8988T (cell line): ENCODE results near the gene COL18A1.
"Not testable (repeated sequence)": the region's sequence is repeated elsewhere in the genome, so short reads cannot be mapped to it uniquely, and the experiment has no call there.

Experiments
- DNase-seq: peaks from one replicate; pipeline ENCODE4 v3.0.0; 2011

The COL18A1 gene

GRCh38 chr21:45497846-45498645 lies 93.1 kb downstream of the COL18A1 start:
- no peak for DNase-seq

DNA sequence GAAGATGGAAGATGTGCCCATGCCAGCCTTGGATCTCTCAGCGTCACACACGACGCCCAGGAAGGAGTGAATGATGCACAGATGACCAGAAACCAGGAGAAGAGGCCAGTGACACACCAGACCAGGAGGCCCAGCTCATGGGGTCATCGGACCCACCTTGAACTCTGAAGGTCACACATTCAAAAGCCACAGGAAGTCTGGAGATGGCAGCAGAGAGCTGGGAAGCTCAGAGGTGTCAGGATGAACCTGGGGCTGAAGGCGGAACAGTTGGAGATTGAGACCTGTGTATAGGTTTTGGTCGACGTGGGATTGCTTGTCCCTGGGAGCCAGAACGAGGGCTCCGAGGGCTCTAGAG lies 93.7 kb downstream of the COL18A1 start:
- DNase-seq: no peak

GRCh38 chr21:45499201-45499750 lies 94.3 kb downstream of the COL18A1 start:
- no peak for DNase-seq

DNA sequence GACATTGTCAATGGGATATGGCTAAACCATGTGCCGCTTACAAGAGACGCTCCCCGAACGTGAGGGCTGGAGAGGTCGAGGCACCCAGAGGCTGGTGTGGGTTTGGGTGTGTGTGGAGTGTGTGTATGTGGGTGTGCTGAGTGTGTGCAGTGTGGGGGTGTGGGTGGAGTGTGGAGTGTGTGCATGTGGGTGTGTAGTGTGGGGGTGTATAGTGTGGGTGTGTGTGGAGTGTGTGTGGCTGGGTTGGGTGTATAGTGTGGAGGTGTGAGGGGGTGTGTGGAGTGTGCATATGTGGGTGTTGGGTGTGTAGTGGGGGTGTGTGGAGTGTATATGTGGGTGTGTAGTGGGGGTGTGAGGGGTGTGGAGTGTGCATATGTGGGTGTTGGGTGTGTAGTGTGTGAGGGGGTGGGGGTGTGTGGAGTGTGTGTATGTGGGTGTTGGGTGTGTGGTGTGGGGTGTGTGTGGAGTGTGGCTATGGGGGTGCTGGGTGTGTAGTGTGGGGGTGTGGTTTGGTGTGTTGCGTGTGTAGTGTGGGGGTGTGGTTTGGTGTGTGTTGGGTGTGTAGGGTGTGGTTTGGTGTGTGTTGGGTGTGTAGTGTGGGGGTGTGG lies 95.1 kb downstream of the COL18A1 start:
- DNase-seq: no peak

DNA sequence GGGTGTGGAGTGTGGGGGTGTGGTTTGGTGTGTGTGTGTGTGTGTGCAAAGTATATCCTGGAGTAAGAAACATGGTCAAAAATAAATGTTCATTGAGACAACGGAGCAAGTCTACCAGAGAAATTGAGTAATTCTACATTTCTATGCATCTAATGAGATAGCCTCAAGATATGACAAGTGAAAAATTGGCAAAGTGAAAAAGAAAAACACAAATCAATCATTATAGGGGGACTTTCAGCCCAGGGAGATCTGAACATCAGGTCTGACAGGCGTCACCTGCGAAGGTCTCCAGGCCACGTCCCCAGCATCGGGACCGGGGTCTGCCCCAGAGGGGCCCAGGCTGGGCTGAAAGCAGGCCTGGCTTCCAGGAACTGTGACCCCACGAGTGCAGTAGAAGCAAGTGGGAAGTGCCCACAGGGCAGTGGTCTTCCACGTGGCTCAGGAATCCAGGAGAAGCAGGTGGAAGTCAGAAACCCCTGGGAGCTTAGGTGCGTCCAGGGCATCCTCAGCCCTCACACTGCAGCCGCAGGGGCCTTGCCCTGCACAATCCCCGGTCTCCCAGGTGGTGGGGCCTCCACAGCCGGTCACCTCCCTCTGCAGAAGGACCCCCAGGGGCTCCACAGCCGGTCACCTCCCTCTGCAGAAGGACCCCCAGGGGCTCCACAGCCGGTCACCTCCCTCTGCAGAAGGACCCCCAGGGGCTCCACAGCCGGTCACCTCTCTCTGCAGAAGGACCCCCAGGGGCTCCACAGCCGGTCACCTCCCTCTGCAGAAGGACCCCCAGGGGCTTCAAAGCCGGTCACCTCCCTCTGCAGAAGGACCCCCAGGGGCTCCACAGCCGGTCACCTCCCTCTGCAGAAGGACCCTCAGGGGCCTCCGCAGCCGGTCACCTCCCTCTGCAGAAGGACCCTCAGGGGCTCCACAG lies 96.4 kb downstream of the COL18A1 start:
- not testable (repeated sequence) for DNase-seq

DNA sequence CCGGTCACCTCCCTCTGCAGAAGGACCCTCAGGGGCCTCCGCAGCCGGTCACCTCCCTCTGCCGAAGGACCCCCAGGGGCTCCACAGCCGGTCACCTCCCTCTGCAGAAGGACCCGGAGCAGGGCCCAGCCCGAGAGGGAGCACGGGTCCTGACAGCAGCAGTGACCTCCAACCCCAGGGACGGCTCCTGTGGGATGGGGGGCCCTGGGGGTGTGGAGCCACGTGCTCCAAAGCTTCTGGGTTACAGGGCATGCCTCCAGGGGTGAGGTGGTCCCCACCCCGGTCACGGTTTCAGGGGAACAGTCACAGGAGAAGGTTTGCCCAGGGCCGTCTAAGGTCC lies 97.0 kb downstream of the COL18A1 start:
- no peak for DNase-seq

DNA sequence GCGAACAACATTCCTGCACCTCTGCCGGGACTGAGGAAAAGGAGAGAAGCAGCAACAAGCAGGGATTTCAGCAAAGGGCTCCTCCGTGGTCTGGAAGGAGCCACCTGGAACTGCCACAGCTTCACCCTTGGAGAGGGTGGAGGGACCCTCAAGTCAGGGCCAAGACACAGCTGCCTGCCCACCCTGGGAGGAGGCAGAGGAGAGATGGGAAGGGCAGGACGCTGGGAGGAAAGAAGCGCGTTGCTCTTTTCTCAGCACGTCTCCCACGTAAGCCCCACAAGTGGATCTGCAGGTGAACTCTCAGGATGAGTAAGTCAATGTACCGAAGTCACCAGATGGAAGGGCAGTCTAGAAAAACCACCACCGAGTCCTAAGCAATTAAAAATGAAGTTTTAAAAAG lies 97.6 kb downstream of the COL18A1 start:
- DNase-seq: no peak

GRCh38 chr21:45503226-45503625 lies 98.3 kb downstream of the COL18A1 start:
- DNase-seq: not testable (repeated sequence)

GRCh38 chr21:45504021-45504515 lies 99.1 kb downstream of the COL18A1 start:
- no peak for DNase-seq

DNA sequence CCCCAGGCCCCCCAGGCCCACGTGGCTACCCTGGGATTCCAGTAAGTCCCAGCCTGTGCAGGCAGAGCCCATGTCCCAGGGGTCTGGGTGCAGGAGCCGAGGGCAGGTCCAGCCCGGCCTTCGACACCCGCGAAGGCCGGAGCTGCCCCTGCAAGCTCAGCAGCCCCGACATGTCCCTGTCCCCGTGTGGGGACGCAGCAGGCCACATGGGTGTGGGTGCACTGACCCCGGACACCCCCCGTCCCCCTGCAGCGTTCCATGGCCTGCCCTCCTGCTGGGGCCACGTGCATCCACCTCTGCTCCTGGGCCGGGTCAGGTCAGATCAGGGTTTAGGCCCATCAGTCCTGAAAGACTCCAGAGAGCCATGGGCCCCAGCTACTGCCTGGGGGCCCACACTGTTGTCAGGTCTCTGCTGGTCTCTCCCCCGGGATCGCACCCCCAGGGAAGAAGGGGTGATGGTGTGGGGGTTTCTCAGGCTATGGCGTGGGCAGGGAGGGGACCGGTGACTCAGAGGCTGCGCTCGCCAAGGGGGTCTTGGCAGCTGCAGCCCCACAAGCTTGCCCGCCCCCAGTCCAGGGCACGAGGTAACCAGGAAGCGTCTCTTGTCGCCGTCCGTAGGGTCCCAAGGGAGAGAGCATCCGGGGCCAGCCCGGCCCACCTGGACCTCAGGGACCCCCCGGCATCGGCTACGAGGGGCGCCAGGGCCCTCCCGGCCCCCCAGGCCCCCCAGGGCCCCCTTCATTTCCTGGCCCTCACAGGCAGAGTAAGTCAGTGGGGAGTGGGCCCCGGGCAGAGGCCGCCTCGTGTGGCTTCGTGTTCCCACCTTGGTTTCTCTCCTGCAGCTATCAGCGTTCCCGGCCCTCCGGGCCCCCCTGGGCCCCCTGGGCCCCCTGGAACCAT lies 99.8 kb downstream of the COL18A1 start:
- no peak for DNase-seq

DNA sequence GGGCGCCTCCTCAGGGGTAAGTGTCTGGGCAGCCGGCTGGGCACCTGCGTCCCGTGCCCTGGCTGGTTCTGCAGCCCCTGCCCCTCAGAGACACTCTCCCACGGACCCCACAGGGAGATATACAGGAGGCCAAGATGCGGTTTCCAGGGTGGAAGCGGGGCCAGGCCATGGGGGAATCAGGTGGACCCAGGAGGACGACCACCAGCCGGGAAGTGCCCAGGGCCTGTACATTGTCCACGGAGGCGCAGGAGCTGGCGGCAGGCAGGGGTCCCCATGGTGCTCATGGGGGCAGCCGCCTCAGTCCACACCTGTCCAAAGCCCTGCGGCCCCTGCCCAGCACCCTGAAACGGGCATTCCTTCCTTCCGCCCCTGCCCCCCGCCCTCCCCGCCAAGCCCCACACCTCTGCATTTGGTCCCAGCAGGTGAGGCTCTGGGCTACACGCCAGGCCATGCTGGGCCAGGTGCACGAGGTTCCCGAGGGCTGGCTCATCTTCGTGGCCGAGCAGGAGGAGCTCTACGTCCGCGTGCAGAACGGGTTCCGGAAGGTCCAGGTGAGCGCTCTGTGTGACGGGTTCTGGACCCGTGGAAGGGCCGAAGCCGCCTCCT lies 100.6 kb downstream of the COL18A1 start:
- no peak for DNase-seq

GRCh38 chr21:45506241-45506817 lies 101.4 kb downstream of the COL18A1 start:
- DNase-seq: no peak

- DNase-seq: no peak
Measured at GRCh38 chr21:45506836-45507522, 102.0 kb downstream of the COL18A1 start.

GRCh38 chr21:45507523-45507875 lies 102.5 kb downstream of the COL18A1 start:
- no peak for DNase-seq

DNA sequence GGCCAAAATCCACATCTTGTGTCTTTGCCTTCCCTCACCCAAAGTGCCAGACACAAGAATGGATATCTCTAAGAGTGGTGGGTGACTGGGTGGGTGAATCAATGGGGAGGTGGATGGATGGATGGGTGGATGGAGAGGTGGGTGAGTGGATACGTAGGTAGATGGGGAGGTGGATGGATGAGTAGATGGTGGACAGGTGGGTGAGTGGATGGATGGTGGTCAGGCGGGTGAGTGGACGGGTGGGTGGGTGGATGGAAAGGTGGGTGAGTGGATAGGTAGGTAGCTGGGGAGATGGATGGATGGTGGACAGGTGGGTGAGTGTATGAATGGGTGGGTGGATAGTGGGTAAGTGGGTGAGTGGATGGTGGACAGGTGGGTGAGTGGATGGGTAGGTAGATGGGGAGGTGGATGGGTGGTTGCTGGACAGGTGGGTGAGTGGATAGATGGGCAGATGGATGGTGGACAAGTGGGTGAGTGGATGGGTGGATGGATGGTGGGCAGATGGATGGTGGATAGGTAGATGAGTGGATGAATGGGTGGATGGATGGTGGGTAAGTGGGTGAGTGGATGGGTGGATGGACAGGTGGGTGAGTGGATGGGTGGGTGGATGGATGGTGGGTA lies 103.0 kb downstream of the COL18A1 start:
- no peak for DNase-seq

DNA sequence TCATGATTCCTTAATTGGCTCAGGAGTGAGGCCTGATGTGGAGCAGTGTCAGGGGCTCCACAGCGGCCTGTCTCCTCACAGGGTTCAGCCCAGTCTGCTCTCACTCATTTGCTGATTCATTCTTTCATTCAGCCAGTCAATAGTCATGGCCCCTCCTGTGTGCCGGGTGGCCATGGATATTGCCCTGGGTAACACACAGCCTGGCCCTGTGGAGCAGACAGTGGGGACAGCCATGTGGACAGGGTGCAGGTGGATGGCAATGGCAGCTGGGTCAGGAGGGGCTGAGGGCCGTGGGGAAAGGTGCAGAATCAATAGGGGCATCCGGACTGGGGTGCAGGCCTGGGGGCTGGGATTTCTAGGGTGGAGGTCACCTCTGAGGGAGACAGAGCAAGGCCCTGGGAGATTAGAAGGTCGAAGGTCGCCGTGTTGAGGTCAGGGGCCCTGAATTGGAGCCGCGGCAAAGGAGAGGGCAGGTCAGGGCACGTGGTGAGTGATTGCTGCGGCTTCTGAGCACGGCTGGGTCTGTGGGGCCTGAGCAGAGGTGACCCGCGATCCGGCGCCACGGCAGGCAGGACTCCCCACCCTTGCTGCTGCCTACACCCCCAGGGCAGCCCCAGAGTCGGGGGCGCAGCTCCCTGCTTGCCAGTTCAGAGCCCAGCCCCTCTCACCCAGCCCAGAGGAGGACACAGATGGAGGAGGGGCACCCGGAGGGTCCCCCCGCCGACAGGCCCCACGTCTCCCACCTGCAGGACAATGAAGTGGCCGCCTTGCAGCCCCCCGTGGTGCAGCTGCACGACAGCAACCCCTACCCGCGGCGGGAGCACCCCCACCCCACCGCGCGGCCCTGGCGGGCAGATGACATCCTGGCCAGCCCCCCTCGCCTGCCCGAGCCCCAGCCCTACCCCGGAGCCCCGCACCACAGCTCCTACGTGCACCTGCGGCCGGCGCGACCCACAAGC lies 103.9 kb downstream of the COL18A1 start:
- no peak for DNase-seq

- no peak for DNase-seq
Measured at GRCh38 chr21:45509566-45510465, 104.9 kb downstream of the COL18A1 start.

DNA sequence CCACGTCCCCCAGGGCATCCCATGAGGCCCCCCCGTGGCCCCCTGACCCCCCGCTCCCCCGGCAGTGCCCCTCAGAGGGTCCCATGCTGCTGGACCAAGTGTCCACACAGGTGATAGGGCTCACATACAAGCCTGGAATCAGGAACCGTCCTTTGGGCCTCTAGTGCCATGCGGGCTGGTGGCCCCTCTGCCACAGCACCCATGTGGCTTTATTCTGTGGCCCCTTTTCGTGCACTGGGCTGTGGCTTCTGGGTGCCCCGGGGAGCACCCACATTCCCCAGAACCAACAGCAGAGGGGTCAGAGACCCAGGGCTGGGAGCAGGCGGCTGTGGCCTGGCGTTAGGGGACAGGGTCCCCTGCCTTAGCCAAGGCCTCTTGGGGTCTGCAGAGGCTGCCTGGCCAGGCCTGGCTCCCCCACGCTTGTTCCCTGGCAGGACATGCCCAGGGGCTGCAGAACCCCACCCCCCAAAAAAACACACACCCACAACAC lies 105.5 kb downstream of the COL18A1 start:
- DNase-seq: no peak
